H1 (cell line): Measurements from ENCODE around the gene LRRC63. TPM values are rescaled to one million over a fixed set of nuclear protein-coding genes. Genes with fewer than 3 reads are reported as not detected.
A peak's percentile ranks its signal among the peaks of the same experiment; 100 is the strongest.

Experiments used
- CTCF ChIA-PET: fragments of 300-600 bp; sonication (Branson Sonifier 250); formaldehyde crosslinking; loops from one replicate; lab custom pipeline; 2021; ENCODE audit not compliant: partially characterized antibody; lab: Charles Lee
- POLR2A ChIA-PET: fragments of 300-600 bp; sonication (Branson Sonifier 250); formaldehyde crosslinking; loops from one replicate; lab custom pipeline; 2021; ENCODE audit warnings: inconsistent platforms; ENCODE audit not compliant: partially characterized antibody; lab: Charles Lee
- DNase-seq, 2 experiments: peaks; one replicate each; pipeline versions ENCODE4 v3.0.0 to v3.0.0-alpha.2; 2010 to 2022; ENCODE audit warnings: low spot score in 2 of 2, low read depth in 1 of 2, mixed read lengths in 1 of 2
- FAIRE-seq: peaks from 2 replicates; lab custom pipeline; 2011; peaks lifted over from hg19 to GRCh38; lab: Jason Lieb, UNC
- H2AFZ ChIP-seq: 2 replicates; pipeline ENCODE4 v1.8.1; 2012; ENCODE audit warnings: low read length, inconsistent platforms
- H2AK5ac ChIP-seq: 2 replicates; pipeline ENCODE4 v1.6.1; 2013; ENCODE audit warnings: low read depth, low read length
- H2BK120ac ChIP-seq: replicated peaks from 2 replicates; pipeline ENCODE3; 2013; ENCODE audit warnings: low read depth, low read length, inconsistent platforms
- H2BK12ac ChIP-seq: 2 replicates; pipeline ENCODE4 v1.6.1; 2013; ENCODE audit warnings: low read depth, low read length
- H2BK15ac ChIP-seq: 2 replicates; pipeline ENCODE4 v1.6.1; 2013; ENCODE audit warnings: low read length
- H2BK20ac ChIP-seq: 2 replicates; pipeline ENCODE4 v1.6.1; 2013; ENCODE audit warnings: low read length
- H2BK5ac ChIP-seq: 2 replicates; pipeline ENCODE4 v1.6.1; 2013; ENCODE audit warnings: low read depth, low read length
- H3K14ac ChIP-seq: 2 replicates; pipeline ENCODE4 v1.6.1; 2013; ENCODE audit warnings: inconsistent platforms; ENCODE audit not compliant: insufficient read length
- H3K18ac ChIP-seq: 2 replicates; pipeline ENCODE4 v1.6.1; 2013; ENCODE audit warnings: low read length; ENCODE audit errors: extremely low read depth
- H3K23ac ChIP-seq: 2 replicates; pipeline ENCODE4 v1.6.1; 2013; ENCODE audit warnings: inconsistent platforms; ENCODE audit not compliant: insufficient read length
- H3K23me2 ChIP-seq: 2 replicates; pipeline ENCODE4 v1.6.1; 2013; ENCODE audit warnings: low read depth, low read length
- H3K27ac ChIP-seq: 2 replicates; pipeline ENCODE4 v1.6.1; 2011; ENCODE audit warnings: low read depth, low read length, inconsistent platforms
- H3K27me3 ChIP-seq, 4 experiments: replicated peaks in 1 of 4; 1 replicate in 1 of 4; 2 replicates in 3 of 4; pipeline versions ENCODE4 v1.6.1 to v1.8.1; 2011 to 2013; ENCODE audit warnings: low read length in 3 of 4, mild to moderate bottlenecking in 3 of 4, inconsistent platforms in 2 of 4, mixed read lengths in 2 of 4, moderate library complexity in 1 of 4; ENCODE audit not compliant: control insufficient read depth in 3 of 4, insufficient read depth in 3 of 4; ENCODE audit errors: extremely low read depth in 1 of 4
- H3K36me3 ChIP-seq, 4 experiments: 2 replicates each; pipeline versions ENCODE4 v1.6.1 to v1.8.1; 2011 to 2013; ENCODE audit warnings: mild to moderate bottlenecking in 4 of 4, low read length in 3 of 4, moderate library complexity in 2 of 4, control low read depth in 1 of 4, inconsistent platforms in 1 of 4; ENCODE audit not compliant: insufficient read depth in 4 of 4, control insufficient read depth in 2 of 4
- H3K4ac ChIP-seq: replicated peaks from 2 replicates; pipeline ENCODE3; 2013; ENCODE audit warnings: low read length, low read depth, mixed read lengths, inconsistent platforms; ENCODE audit not compliant: insufficient read length
- H3K4me1 ChIP-seq, 4 experiments: replicated peaks in 1 of 4; 1 replicate in 1 of 4; 2 replicates in 3 of 4; pipeline versions ENCODE4 v1.6.1 to v1.8.1; 2011 to 2013; ENCODE audit warnings: low read length in 3 of 4, inconsistent platforms in 2 of 4, mixed read lengths in 1 of 4; ENCODE audit not compliant: insufficient read depth in 4 of 4, control insufficient read depth in 3 of 4
- H3K4me2 ChIP-seq, 2 experiments: 2 replicates each; pipeline versions ENCODE4 v1.6.1 to v1.8.1; 2011 to 2013; ENCODE audit warnings: low read depth in 2 of 2, low read length in 2 of 2, control low read depth in 1 of 2, inconsistent platforms in 1 of 2, mild to moderate bottlenecking in 1 of 2; ENCODE audit not compliant: insufficient read depth in 1 of 2
- H3K4me3 ChIP-seq, 4 experiments: fragments of 200-600, 300-600 bp in 1 of 4; sonication (generic), shearing (Covaris generic), sonication (Bioruptor Twin) in 1 of 4; 2 replicates each; pipeline versions ENCODE4 v1.5.1 to v1.8.1; 2011 to 2016; ENCODE audit warnings: low read length in 4 of 4, low read depth in 3 of 4, control low read depth in 2 of 4, inconsistent platforms in 2 of 4, mild to moderate bottlenecking in 2 of 4, mixed read lengths in 1 of 4, moderate library complexity in 1 of 4; ENCODE audit not compliant: insufficient read depth in 2 of 4; ENCODE audit errors: extremely low read depth in 1 of 4
- H3K56ac ChIP-seq: replicated peaks from 2 replicates; pipeline ENCODE3; 2013; ENCODE audit warnings: low read depth, mild to moderate bottlenecking, mixed read lengths, low read length, inconsistent platforms; ENCODE audit not compliant: insufficient read length
- H3K79me1 ChIP-seq: 2 replicates; pipeline ENCODE4 v1.6.1; 2013; ENCODE audit warnings: low read depth, low read length, control low read depth
- H3K79me2 ChIP-seq, 2 experiments: 2 replicates each; pipeline versions ENCODE4 v1.6.1 to v1.8.1; 2012 to 2013; ENCODE audit warnings: low read length in 2 of 2, mild to moderate bottlenecking in 2 of 2, inconsistent platforms in 1 of 2; ENCODE audit not compliant: insufficient read depth in 2 of 2, control insufficient read depth in 1 of 2
- H3K9ac ChIP-seq, 4 experiments: replicated peaks in 1 of 4; 1 replicate in 1 of 4; 2 replicates in 3 of 4; pipeline versions ENCODE4 v1.6.1 to v1.8.1; 2011 to 2013; ENCODE audit warnings: low read depth in 3 of 4, low read length in 3 of 4, control low read depth in 2 of 4, mild to moderate bottlenecking in 2 of 4, moderate library complexity in 2 of 4, inconsistent platforms in 1 of 4; ENCODE audit errors: extremely low read depth in 1 of 4
- H3K9me3 ChIP-seq, 2 experiments: 2 replicates each; pipeline versions ENCODE4 v1.6.1 to v1.8.1; 2012 to 2013; ENCODE audit warnings: mild to moderate bottlenecking in 2 of 2, moderate library complexity in 2 of 2, control low read depth in 1 of 2, inconsistent platforms in 1 of 2, low read depth in 1 of 2, low read length in 1 of 2, mixed read lengths in 1 of 2; ENCODE audit not compliant: insufficient read depth in 2 of 2
- H4K20me1 ChIP-seq, 2 experiments: replicated peaks in 1 of 2; 2 replicates each; pipeline versions ENCODE3 to v1.8.1; 2011 to 2013; ENCODE audit warnings: inconsistent platforms in 2 of 2, low read length in 2 of 2, mild to moderate bottlenecking in 1 of 2; ENCODE audit not compliant: insufficient read depth in 2 of 2, control insufficient read depth in 1 of 2
- H4K5ac ChIP-seq: 2 replicates; pipeline ENCODE4 v1.6.1; 2013; ENCODE audit warnings: low read length, low read depth, mixed read lengths, inconsistent platforms; ENCODE audit not compliant: insufficient read length
- H4K8ac ChIP-seq: 2 replicates; pipeline ENCODE4 v1.8.0; 2013; ENCODE audit warnings: mild to moderate bottlenecking, moderate library complexity, low read length, inconsistent platforms; ENCODE audit not compliant: insufficient read depth; ENCODE audit errors: extremely low read depth
- H4K91ac ChIP-seq: replicated peaks from 2 replicates; pipeline ENCODE3; 2013; ENCODE audit warnings: low read length, mixed read lengths, inconsistent platforms; ENCODE audit not compliant: insufficient read length
- CTBP2 ChIP-seq: IDR thresholded peaks from 2 replicates; pipeline ENCODE4 v1.7.0; 2011; ENCODE audit warnings: borderline replicate concordance, mild to moderate bottlenecking, moderate library complexity, mixed read lengths, low read length; ENCODE audit not compliant: insufficient read depth, insufficient read length
- HDAC2 ChIP-seq, 2 experiments: fragments of 300-600 bp in 1 of 2; sonication (generic) in 1 of 2; IDR thresholded peaks; 2 replicates each; pipeline ENCODE4 v1.6.1; 2011 to 2012; ENCODE audit warnings: low read depth in 2 of 2, low read length in 2 of 2, mild to moderate bottlenecking in 2 of 2, moderate library complexity in 2 of 2, borderline replicate concordance in 1 of 2, inconsistent platforms in 1 of 2
- KDM4A ChIP-seq: IDR thresholded peaks from one replicate; pipeline ENCODE4 v1.7.1; 2012; ENCODE audit warnings: low read depth, mild to moderate bottlenecking, moderate library complexity, low read length, inconsistent platforms; ENCODE audit not compliant: severe bottlenecking
- WGBS, 2 experiments: shearing (Covaris generic) in 1 of 2; methylation state at CpG; one replicate each; pipeline versions ENCODE4 v1.1.6 to v1.1.7; 2013 to 2015; ENCODE audit warnings: low lambda C conversion rate in 2 of 2, mixed read lengths in 2 of 2, inconsistent platforms in 1 of 2, low coverage in 1 of 2, missing lambda C conversion rate in 1 of 2; ENCODE audit not compliant: insufficient replicate concordance in 2 of 2, insufficient coverage in 1 of 2, insufficient read length in 1 of 2; ENCODE audit errors: extremely low coverage in 1 of 2, missing lambda C conversion rate in 1 of 2; 5-methylcytosine and 5-hydroxymethylcytosine counted together
- polyA plus RNA-seq, 7 experiments: library from polyadenylated mRNA; depleted of rRNA in 3 of 7; stranded (reverse) in 5 of 7; unstranded in 2 of 7; fragments of >200 nt in 5 of 7; fragments of 200-250 nt in 2 of 7; gene quantifications; 1 replicate in 5 of 7; 2 replicates in 1 of 7; 4 replicates in 1 of 7; pipeline versions ENCODE4 v1.2.1 to v1.2.3, GENCODE V29; 2011 to 2013; ENCODE audit warnings: missing spikeins in 2 of 7, mixed read lengths in 2 of 7
- total RNA-seq: library from RNA; stranded (reverse); fragmentation: NEBNext Ultra II Directional; extraction: Animal tissue kit (Norgen Biotek cat#: 25700); gene quantifications from 2 replicates; pipeline ENCODE4 v1.2.1, GENCODE V29; 2021

The LRRC63 gene
- total and polyA plus RNA-seq, 2 of the 8 experiments (the other 6 are each of a cell fraction or from before 2014, with no cell fraction given) = not detected

DNA sequence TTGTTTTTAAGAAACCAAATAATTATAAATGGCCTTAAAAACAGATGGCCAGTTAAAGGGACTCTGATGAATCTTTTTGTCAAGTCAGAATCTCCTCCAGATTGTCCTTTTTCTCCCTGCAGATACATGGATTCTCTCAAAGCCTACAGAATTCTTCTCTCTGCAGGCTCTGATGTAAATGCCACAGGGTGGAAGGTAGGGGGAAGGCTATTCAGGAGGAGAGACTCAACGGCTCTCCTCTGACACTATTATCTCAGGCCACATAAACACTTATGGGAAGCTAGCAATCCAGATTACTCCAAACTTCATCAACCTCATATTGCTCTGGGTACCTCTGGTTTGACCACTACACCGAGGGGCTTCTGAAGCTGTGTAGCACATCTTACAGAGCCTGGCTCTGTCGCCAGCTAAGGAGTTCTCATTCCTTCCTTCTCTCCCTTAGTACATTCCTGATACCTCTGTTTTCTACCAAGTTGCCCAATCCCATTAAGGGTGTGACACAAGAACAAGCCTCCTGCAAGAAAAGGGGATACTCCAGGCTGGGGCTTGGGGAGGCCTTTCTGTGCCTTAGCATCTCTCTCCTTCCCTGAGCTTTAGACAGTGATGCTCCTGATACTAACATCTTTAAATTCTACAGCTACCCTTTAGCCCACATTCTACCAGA lies 44.6 kb upstream of the LRRC63 start:
- TF ChIP-seq KDM4A (no peak), HDAC2 (IDR thresholded peaks at IDR 0.05; ENCODE audit: borderline replicate concordance in 1 of 2, low read depth in 2 of 2, low read length in 2 of 2) (no peak), CTBP2 (no peak)
- Histone ChIP-seq H2AK5ac (no peak overlapping the region), H2BK5ac (no peak overlapping the region), H2BK20ac (no peak overlapping the region), H2BK12ac (no peak overlapping the region), H4K8ac (no peak overlapping the region), H3K27ac (no peak overlapping the region), H2BK15ac (no peak overlapping the region), H3K23me2 (no peaks in the 10 kb centered on the region), H3K36me3 (no peaks in the 10 kb centered on the region), H3K9ac (no peak overlapping the region), H3K4me3 (no peak overlapping the region), H4K91ac (no peak overlapping the region), H3K23ac (no peak overlapping the region), H3K14ac (no peak overlapping the region), H3K27me3 (peaks cover 0 to 4% (median 0%) of the 10 kb centered on the region in 4 experiments; a peak in 1 of 7 replicates), H4K20me1 (no peaks in the 10 kb centered on the region), H2BK120ac (no peak overlapping the region), H4K5ac (no peak overlapping the region), H3K79me2 (no peaks in the 10 kb centered on the region), H3K4me2 (no peak overlapping the region), H3K79me1 (no peaks in the 10 kb centered on the region), H2AFZ (peak overlapping the region; percentile 41; the same call in 1 of the 2 replicates), H3K9me3 (peaks cover 0 to 10% of the 10 kb centered on the region in 2 experiments; a peak in 2 of 4 replicates), H3K18ac (no peak overlapping the region), H3K56ac (no peak overlapping the region), H3K4me1 (peaks cover 0 to 6% (median 2%) of the 10 kb centered on the region in 4 experiments; a peak in 2 of 7 replicates), H3K4ac (no peak overlapping the region)
- CTCF ChIA-PET = interaction anchor here (0.8 to 2.2 kb wide), 8 partner anchors 8 to 123 kb away, joined by 3 to 9 read pairs (median 4); no protein-coding TSS in a partner anchor
- FAIRE-seq = no peak
- 67% methylated on average over 3 of the region's 3 CpGs; no CpG with 5 or more reads in 1 of the 2 experiments for WGBS, 2 experiments
- POLR2A ChIA-PET = no interaction called here
- DNase-seq = no peak
